Measurements from ENCODE around the gene CFAP210. TPM values are rescaled to one million over a fixed set of nuclear protein-coding genes. Genes with fewer than 3 reads are reported as not detected.

Gene CFAP210
- total RNA-seq, 1 experiment from 2014 or later = 0.94 TPM

DNA sequence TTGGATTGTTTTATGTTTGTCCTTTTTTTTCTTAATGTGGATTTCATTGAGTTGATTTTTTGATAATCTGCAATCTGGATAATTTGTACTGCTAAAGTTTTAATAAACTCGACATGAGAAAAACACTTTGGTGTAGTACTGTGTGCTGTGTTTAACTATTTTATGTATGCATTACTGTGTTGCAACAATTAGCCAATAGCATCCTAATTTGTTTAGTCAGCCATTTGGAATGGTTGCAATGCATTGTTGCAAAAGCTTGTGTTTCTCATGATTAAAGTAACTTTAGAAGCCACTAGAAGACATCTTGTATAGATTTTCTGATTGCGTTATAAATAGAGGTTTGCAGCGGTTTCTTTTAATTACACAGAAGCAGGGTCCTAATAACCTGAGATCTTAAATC, 56.6 kb downstream of the CFAP210 start:
- Histone ChIP-seq H3K4me2 (ENCODE audit: insufficient read depth, insufficient read length, low read length) (no peak overlapping the region), H3K23ac (ENCODE audit: insufficient read length, low read depth, low read length) (no peak overlapping the region), H4K8ac (replicated peaks; ENCODE audit: insufficient read length, low read depth, low read length) (no peak overlapping the region), H4K91ac (ENCODE audit: insufficient read length, low read depth, low read length) (no peak overlapping the region), H4K5ac (ENCODE audit: insufficient read length, low read depth, low read length) (no peak overlapping the region), H2BK5ac (ENCODE audit: insufficient read length, low read length) (no peak overlapping the region), H3K9ac (ENCODE audit: extremely low read depth, insufficient read length, low read length) (no peak overlapping the region), H3K14ac (ENCODE audit: insufficient read depth, low read length) (no peak overlapping the region), H3K23me2 (ENCODE audit: insufficient read length, low read depth, low read length, poor library complexity, severe bottlenecking) (no peaks in the 10 kb centered on the region), H2BK20ac (ENCODE audit: low read depth, low read length, poor library complexity, severe bottlenecking) (no peak overlapping the region), H3K9me3 (ENCODE audit: control insufficient read depth, low read depth, low read length) (no peaks in the 10 kb centered on the region), H2BK12ac (ENCODE audit: insufficient read length, low read depth, low read length) (no peak overlapping the region), H3K4me1 (ENCODE audit: insufficient read depth, low read length) (no peaks in the 10 kb centered on the region), H4K20me1 (ENCODE audit: control insufficient read depth, insufficient read depth, insufficient read length) (no peaks in the 10 kb centered on the region), H3K56ac (ENCODE audit: insufficient read length, low read depth, low read length) (no peak overlapping the region), H3K27me3 (ENCODE audit: insufficient read depth, low read length) (no peaks in the 10 kb centered on the region), H3K4ac (ENCODE audit: low read depth, low read length) (no peak overlapping the region), H3K27ac (ENCODE audit: insufficient read length, low read depth, low read length) (no peak overlapping the region), H3K79me2 (ENCODE audit: insufficient read depth, low read length) (no peaks in the 10 kb centered on the region), H3K18ac (ENCODE audit: insufficient read length, low read depth, low read length) (no peak overlapping the region), H2AFZ (ENCODE audit: low read length) (no peak overlapping the region), H3T11ph (ENCODE audit: low read length) (no peak overlapping the region), H2BK120ac (ENCODE audit: low read depth, low read length, poor library complexity, severe bottlenecking) (no peak overlapping the region), H2AK5ac (ENCODE audit: insufficient read length, low read length) (no peak overlapping the region), H2BK15ac (ENCODE audit: low read depth, low read length) (no peak overlapping the region), H3K79me1 (ENCODE audit: insufficient read depth, low read depth, low read length, poor library complexity, severe bottlenecking) (no peaks in the 10 kb centered on the region)
- Mint-ChIP-seq H3K9me3 (no peaks in the 10 kb centered on the region), H3K4me3 (no peak overlapping the region), H3K27me3 (ENCODE audit: low read depth) (no peaks in the 10 kb centered on the region), H3K4me1 (no peaks in the 10 kb centered on the region), H3K36me3 (ENCODE audit: insufficient read depth in 1 of 3, low read depth in 3 of 3) (peaks cover 5 to 11% (median 9%) of the 10 kb centered on the region in 3 experiments; a peak in 6 of 7 replicates), H3K27ac (no peak overlapping the region)
- WGBS (ENCODE audit: extremely low coverage, insufficient read length, low lambda C conversion rate) = no CpG with 5 or more reads among the region's 3 CpGs
- DNase-seq = no peak
- TF ChIP-seq, protein P1, sequence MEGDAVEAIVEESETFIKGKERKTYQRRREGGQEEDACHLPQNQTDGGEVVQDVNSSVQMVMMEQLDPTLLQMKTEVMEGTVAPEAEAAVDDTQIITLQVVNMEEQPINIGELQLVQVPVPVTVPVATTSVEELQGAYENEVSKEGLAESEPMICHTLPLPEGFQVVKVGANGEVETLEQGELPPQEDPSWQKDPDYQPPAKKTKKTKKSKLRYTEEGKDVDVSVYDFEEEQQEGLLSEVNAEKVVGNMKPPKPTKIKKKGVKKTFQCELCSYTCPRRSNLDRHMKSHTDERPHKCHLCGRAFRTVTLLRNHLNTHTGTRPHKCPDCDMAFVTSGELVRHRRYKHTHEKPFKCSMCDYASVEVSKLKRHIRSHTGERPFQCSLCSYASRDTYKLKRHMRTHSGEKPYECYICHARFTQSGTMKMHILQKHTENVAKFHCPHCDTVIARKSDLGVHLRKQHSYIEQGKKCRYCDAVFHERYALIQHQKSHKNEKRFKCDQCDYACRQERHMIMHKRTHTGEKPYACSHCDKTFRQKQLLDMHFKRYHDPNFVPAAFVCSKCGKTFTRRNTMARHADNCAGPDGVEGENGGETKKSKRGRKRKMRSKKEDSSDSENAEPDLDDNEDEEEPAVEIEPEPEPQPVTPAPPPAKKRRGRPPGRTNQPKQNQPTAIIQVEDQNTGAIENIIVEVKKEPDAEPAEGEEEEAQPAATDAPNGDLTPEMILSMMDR (conservative IDR thresholded peaks at IDR 0.05) = no peak

Measured in H9 (cell line).